Measurements from ENCODE around the gene OR6C75.

OR6C75 gene

GRCh38 chr12:55396326-55396725 is 33.6 kb downstream of the OR6C75 start:
- TF ChIP-seq SIN3A (IDR thresholded peaks at IDR 0.05; ENCODE audit: borderline replicate concordance, insufficient read depth, low read length) = no peak
- no peak for TF ChIP-seq POLR2AphosphoS5 (IDR thresholded peaks at IDR 0.05; ENCODE audit: low read depth, low read length)
- no peak for TF ChIP-seq TAF1 (IDR thresholded peaks at IDR 0.05; ENCODE audit: borderline replicate concordance, insufficient read depth, low read length)
- TF ChIP-seq REST (IDR thresholded peaks at IDR 0.05; ENCODE audit: insufficient read depth in 1 of 2, low read depth in 2 of 2, low read length in 2 of 2) = no peak
- TF ChIP-seq FOXP2 (optimal IDR thresholded peaks at IDR 0.05; ENCODE audit: borderline replicate concordance, extremely low read depth, extremely low read length, insufficient read depth) = no peak

- TF ChIP-seq POLR2AphosphoS5 (IDR thresholded peaks at IDR 0.05; ENCODE audit: low read depth, low read length) (no peak), REST (IDR thresholded peaks at IDR 0.05; ENCODE audit: insufficient read depth in 1 of 2, low read depth in 2 of 2, low read length in 2 of 2) (no peak), TAF1 (IDR thresholded peaks at IDR 0.05; ENCODE audit: borderline replicate concordance, insufficient read depth, low read length) (no peak), FOXP2 (optimal IDR thresholded peaks at IDR 0.05; ENCODE audit: borderline replicate concordance, extremely low read depth, extremely low read length, insufficient read depth) (no peak), SIN3A (IDR thresholded peaks at IDR 0.05; ENCODE audit: borderline replicate concordance, insufficient read depth, low read length) (no peak)
These were observed 37.5 kb downstream of the OR6C75 start, which contains the start of gene OR6C65 for GRCh38 chr12:55400229-55400628. Gene OR6C65 (plus strand): TSS chr12:55400529. CDS start chr12:55400529, 0 bp downstream.

- TF ChIP-seq REST (IDR thresholded peaks at IDR 0.05; ENCODE audit: insufficient read depth in 1 of 2, low read depth in 2 of 2, low read length in 2 of 2) (no peak), POLR2AphosphoS5 (IDR thresholded peaks at IDR 0.05; ENCODE audit: low read depth, low read length) (no peak), TAF1 (IDR thresholded peaks at IDR 0.05; ENCODE audit: borderline replicate concordance, insufficient read depth, low read length) (no peak)
These were observed 45.1 kb downstream of the OR6C75 start for GRCh38 chr12:55407866-55408265.

GRCh38 chr12:55416961-55417360 is 54.2 kb downstream of the OR6C75 start:
- TF ChIP-seq POLR2AphosphoS5 (IDR thresholded peaks at IDR 0.05; ENCODE audit: low read depth, low read length) = no peak
- TF ChIP-seq FOXP2 (optimal IDR thresholded peaks at IDR 0.05; ENCODE audit: borderline replicate concordance, extremely low read depth, extremely low read length, insufficient read depth) = no peak
- no peak for TF ChIP-seq SIN3A (IDR thresholded peaks at IDR 0.05; ENCODE audit: borderline replicate concordance, insufficient read depth, low read length)
- TF ChIP-seq TAF1 (IDR thresholded peaks at IDR 0.05; ENCODE audit: borderline replicate concordance, insufficient read depth, low read length) = no peak
- TF ChIP-seq REST (IDR thresholded peaks at IDR 0.05; ENCODE audit: insufficient read depth in 1 of 2, low read depth in 2 of 2, low read length in 2 of 2) = no peak

All from PFSK-1 (cell line).